CMK (cell line): Measurements from ENCODE around the gene BNC2.

Source experiments
- DNase-seq: peaks from one replicate; pipeline ENCODE4 v3.0.0-alpha.2; 2010; ENCODE audit warnings: low read depth

Gene BNC2

DNA sequence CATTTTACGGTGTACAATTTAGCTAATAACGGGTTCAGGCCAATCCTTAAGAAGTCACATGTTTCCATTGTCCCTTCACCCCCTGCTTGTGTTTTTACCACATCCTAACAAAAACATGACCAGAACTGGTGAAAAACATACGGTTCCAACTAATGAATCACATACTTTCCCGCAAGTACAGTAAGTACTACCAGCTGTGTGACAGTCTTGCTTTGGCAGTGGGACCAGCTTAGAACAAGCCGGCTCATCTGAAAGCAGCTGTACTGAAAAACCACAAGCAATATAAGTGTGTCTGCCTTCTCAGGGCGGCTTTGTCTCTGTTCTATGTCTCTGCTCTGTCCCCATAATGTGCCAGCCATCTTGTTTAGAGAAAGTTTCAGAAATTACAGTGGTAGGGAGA, 242.5 kb downstream of the BNC2 start:
- no peak for DNase-seq

DNA sequence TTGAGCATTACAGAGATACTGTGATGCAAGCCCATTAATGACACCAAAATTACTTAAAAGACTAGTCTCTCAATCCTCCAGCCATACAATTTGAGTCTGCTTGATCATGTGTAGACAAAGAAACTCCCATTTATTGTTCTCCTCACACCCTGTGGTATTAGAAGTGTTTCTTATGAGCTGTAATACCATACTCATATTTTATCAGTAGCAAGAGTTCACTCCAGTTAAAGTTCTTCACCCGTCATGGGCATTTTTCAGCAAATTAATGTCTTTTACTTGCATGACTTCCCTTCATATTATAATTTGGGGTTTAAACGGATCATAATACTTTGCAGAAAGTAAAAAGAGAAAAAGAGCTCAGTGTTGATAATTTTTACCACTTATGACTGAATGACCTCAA, 242.9 kb downstream of the BNC2 start:
- DNase-seq = no peak

DNA sequence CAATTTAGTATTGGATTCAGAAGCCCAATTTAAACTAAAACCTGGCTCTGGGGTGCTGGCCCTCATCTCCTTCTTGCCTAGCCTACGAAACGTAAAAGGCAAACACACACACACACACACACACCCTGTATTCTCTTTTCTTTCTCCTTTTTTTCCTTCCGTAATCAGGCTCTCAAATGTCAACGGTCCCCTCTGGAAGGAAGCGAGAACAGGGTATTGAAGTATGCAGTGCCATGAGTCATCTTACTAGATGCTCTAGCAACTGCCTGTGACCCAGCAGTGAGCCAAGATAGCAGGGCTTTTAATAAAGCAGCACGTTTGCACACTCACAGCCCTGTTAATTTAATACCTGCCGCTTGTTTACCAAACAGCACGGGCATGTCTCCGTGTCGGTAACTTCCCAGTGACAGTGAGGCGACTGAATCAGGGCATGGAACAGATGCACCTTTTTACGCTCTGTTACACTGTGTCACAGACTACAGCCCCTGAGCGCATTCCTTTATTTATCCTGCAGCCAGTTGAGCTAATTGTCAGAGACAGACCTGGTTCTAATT, 243.8 kb downstream of the BNC2 start:
- no peak for DNase-seq

DNA sequence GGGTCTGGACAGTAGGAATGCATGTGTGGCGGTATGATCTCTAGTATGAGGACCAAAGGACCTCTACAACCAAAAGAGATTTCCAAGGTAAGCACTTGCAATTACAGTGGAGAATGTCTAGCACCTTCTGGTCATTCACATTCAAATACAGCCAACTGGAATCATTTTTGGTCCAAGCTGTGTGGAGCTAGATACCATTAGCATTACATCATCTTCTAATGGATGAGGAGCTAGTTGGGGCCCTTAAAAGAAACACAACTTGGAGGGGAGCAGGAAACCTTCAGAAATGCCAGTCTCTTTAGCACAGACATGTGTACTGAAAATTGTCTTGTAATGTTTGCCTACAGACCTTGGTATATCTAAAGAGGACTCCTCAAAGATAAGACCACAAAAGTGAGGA, 244.7 kb downstream of the BNC2 start:
- DNase-seq = no peak

GRCh38 chr9:16625161-16625631, 245.3 kb downstream of the BNC2 start:
- no peak for DNase-seq

- no peak for DNase-seq
Measured at GRCh38 chr9:16624744-16625117, 245.7 kb downstream of the BNC2 start.

- DNase-seq = no peak
Measured at GRCh38 chr9:16623989-16624743, 246.3 kb downstream of the BNC2 start.

GRCh38 chr9:16622541-16622940, 247.9 kb downstream of the BNC2 start:
- DNase-seq = no peak

GRCh38 chr9:16619914-16620520, 250.5 kb downstream of the BNC2 start:
- no peak for DNase-seq

GRCh38 chr9:16619402-16619801, 251.1 kb downstream of the BNC2 start:
- DNase-seq = no peak

DNA sequence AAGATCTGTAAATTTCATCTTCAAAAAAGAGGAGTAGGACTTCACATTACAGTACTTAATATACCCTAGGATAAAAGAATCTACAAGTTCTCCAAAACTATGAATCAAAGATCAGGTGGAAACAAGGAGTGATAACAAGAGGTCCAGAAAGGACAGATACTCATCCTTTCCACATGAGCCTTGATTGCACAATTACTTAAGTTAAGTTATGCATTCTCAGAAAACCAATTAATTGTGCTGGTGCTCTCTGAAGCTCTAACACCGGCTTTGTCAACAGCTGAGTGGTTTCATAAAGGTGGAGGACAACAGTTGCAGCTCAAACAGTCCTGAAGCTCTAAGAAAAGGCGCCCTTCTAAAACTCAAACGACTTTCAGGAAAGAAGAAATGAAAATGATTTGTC, 251.9 kb downstream of the BNC2 start:
- DNase-seq = no peak

DNA sequence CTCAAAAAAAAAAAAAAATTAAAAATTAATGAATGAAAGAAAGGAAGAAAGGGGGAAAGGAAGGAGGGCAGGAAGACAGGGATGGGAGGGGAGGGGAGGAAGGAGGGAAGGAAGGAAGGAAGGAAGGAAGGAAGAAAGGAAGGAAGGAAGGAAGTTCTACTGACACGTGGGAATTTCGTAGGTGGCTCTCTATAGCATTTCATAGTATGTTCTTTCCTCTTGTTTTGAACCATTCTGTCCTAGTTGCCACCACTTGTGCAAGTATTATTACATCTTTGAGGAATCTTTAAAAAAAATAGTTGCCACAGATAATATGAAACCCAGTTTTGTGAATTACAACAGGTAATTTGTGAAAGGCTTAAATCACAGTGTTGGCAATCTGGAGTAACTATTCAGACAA, 253.8 kb downstream of the BNC2 start:
- DNase-seq = no peak

DNA sequence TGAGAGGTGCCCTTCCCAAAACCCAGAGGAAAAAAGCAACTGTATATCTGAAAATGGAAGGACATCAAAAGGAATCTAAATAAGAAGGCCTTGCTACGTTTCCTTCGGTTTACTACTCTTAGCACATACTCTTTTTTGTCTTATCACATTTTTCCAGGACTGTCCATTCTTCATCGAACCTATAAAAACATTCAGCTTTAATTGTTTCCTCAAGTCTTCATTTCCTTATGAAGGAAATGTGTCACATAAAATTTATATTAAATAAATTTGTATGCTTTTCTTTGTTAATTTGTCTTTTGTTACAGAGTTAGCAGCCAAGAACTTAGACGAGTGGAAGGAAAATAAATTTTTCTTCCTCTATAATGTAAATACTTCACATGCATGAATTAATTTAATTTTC, 255.0 kb downstream of the BNC2 start:
- DNase-seq = no peak

DNA sequence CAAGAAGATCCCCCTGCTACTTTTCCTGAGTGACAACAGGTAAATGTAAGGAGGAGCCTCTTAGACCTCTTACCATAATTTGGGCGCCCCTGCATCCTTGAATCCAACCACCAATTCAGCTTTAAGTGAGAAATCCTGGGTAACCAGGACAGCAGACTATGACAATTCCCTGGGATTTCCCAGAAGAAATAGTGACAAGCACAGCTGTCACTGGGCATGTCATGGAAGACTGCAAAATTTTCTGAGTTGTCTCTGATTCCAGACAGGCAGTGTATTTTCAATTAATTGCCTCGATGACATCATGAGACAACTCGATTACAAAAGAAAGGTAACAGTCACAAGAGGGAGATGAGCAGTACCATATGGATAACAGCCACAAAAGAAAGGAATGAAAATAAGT, 256.9 kb downstream of the BNC2 start:
- DNase-seq = no peak

DNA sequence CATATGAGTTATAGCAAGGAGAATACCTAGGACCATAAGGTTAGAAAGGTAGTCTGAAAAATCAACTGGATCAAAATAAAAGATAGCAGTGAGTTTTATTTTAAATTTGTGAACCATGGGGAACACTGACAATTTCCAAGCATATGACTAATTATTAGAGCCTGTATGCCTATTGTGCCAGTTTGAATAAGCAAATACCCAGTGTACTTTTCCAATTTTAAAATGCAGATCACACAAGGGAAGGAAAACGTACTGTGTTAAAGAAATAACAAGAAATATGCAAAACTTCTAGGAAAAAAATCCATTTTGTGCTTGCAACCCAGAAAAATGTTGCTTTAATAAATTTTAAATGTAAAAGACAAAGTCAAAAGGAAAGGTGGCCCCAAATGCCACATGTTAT, 257.4 kb downstream of the BNC2 start:
- no peak for DNase-seq

DNA sequence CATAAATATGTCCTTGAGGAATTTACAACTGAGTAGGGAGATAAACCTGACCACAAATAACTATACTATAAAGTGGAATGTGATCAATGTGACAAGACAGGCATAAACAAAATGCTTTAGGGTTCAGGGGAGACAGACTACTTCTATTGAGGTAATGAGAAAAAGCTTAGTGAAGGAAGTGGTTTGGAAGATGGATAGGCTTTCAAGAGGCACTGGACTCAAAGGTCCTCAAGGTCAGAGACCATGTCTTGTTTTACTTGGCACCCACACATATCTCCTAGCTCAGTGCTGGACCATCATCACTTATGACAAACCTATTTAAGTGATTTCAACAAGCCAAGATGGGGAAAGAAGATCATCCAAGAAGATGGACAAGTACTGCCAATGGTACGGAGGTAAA, 257.8 kb downstream of the BNC2 start:
- DNase-seq = no peak

DNA sequence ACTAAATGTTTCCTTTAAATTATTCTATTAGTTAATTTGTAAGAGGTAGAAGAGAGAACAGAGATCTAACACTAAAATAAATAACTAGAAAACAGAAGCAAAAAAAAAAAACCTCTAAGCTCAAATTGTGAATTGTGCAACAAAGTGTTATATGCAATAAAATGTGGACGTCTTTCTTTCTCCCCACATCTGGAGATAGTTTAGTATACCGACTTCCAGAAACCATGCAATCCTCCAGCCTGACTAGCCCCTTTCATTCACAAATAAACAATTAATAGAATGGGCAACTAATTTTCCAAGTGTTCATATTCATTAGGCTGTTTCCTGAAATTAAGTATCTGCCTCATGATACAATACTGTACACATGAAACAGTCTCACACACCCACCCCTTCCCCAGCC, 258.5 kb downstream of the BNC2 start:
- DNase-seq = no peak

DNA sequence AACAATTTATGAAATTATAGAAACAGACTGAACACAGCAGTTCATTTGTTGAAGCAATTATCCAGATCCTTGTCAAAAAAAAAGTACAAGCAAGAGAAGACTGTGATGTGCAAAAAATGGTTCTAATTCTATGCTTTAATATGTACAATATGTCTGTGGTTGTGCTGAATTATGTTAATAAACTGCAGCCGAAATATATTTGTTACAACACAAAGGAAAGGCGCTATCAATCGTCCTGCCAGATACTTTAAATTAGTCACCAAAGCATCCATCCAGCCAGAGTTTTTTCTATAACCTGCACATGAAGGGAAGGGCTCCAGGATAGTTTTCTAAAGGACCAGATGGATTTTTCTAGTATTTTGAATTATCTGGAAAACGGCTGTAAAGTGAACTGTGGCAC, 259.5 kb downstream of the BNC2 start:
- DNase-seq = no peak

DNA sequence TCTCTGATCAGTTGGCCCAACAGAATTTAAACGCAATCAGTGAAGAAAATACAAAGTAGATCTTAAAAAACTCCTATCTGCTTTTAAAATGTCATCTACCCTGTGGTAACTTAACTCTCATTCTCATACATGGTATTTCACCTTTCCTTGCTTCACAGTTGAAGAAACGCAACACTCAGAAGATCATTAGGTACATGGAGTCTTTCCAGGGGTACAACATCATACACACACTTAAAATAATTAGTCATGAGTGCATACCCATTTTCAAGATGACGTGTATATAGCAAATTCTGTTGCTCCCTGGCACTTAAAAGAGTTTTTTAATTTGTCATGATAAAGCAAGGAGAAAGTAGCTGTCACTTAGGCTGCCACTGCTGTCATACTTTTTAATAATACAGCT, 259.9 kb downstream of the BNC2 start:
- DNase-seq = no peak

GRCh38 chr9:16608906-16609305, 261.6 kb downstream of the BNC2 start:
- DNase-seq = no peak

DNA sequence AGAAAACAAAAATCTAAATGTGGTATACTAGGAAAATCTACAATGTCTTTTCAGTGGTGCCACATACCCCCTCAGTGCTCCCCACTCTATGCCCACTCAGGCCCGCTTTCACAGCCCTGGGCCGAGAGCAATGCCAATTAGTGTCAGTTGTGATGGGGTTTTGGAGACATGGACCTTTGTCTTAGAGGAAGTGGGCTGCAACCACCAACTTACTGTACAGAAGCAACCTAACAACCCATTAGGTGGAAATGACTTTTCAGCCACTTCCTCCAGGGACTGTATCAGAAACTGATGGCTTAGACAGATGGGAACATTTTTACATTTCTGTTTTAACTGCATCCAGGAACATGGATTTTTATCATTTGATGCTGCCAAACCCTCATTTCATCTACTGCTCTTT, 268.0 kb downstream of the BNC2 start:
- DNase-seq = no peak

- no peak for DNase-seq
Measured at GRCh38 chr9:16601991-16602390, 268.5 kb downstream of the BNC2 start.

- no peak for DNase-seq
Measured at GRCh38 chr9:16598316-16598715, 272.2 kb downstream of the BNC2 start.

GRCh38 chr9:16597136-16597535, 273.3 kb downstream of the BNC2 start:
- no peak for DNase-seq
